Activated T-cell treated with anti-CD3 and anti-CD28 coated beads, Interleukin-2, amount 50 U/mL, for 4 hours (primary cell): ENCODE data around the gene LYPD6. TPM values are rescaled to one million over a fixed set of nuclear protein-coding genes. Genes with fewer than 3 reads are reported as not detected.

Source experiments
- ATAC-seq, 2 donors: fragments of 200-7000 bp; cut with Tn5 transposase; one replicate each; pipeline ENCODE4 v1.10.0; 2021
- DNase-seq: peaks from one replicate; pipeline ENCODE4 v3.0.0-alpha.2; 2020
- H3K27me3 Mint-ChIP-seq: one replicate; pipeline ENCODE4 v1.8.0; 2021; ENCODE audit warnings: low read depth, mixed read lengths
- H3K36me3 Mint-ChIP-seq: one replicate; pipeline ENCODE4 v1.8.0; 2022; ENCODE audit warnings: mixed read lengths; ENCODE audit not compliant: insufficient read depth
- H3K4me1 Mint-ChIP-seq: one replicate; pipeline ENCODE4 v1.8.0; 2021; ENCODE audit warnings: low read depth, mixed read lengths
- H3K4me3 Mint-ChIP-seq: one replicate; pipeline ENCODE4 v1.8.0; 2021; ENCODE audit warnings: mild to moderate bottlenecking, moderate library complexity, mixed read lengths
- H3K9me3 Mint-ChIP-seq: one replicate; pipeline ENCODE4 v1.8.0; 2021; ENCODE audit warnings: mixed read lengths
- total RNA-seq, 3 donors: library from RNA; stranded (reverse); gene quantifications; one replicate each; pipeline ENCODE4 v1.2.1, GENCODE V29; 2021

Gene LYPD6
- total RNA-seq, 3 donors from 2014 or later, result not detected

GRCh38 chr2:149331023-149331400, 625 bp downstream of the LYPD6 start:
- H3K4me1 Mint-ChIP-seq, result peaks cover 2% of the 10 kb centered on the region
- no peak overlapping the region for H3K4me3 Mint-ChIP-seq
- ATAC-seq (no peak), DNase-seq (no peak)
- H3K27me3 Mint-ChIP-seq, result peaks cover 45% of the 10 kb centered on the region
- no peaks in the 10 kb centered on the region for H3K9me3 Mint-ChIP-seq
- H3K36me3 Mint-ChIP-seq, result no peaks in the 10 kb centered on the region

GRCh38 chr2:149332364-149332763, 2.0 kb downstream of the LYPD6 start:
- no peaks in the 10 kb centered on the region for H3K36me3 Mint-ChIP-seq
- peaks cover 45% of the 10 kb centered on the region for H3K27me3 Mint-ChIP-seq
- ATAC-seq (no peak), DNase-seq (no peak)
- H3K4me3 Mint-ChIP-seq, result no peak overlapping the region
- peaks cover 2% of the 10 kb centered on the region for H3K4me1 Mint-ChIP-seq
- no peaks in the 10 kb centered on the region for H3K9me3 Mint-ChIP-seq

GRCh38 chr2:149333636-149334035, 3.2 kb downstream of the LYPD6 start:
- H3K27me3 Mint-ChIP-seq, result peaks cover 36% of the 10 kb centered on the region
- peaks cover 2% of the 10 kb centered on the region for H3K4me1 Mint-ChIP-seq
- DNase-seq, result no peak
- no peak for ATAC-seq
- peaks cover 4% of the 10 kb centered on the region for H3K9me3 Mint-ChIP-seq
- H3K4me3 Mint-ChIP-seq, result no peak overlapping the region
- H3K36me3 Mint-ChIP-seq, result no peaks in the 10 kb centered on the region

- no peak overlapping the region for H3K4me3 Mint-ChIP-seq
- DNase-seq (no peak), ATAC-seq (no peak)
- peaks cover 31% of the 10 kb centered on the region for H3K27me3 Mint-ChIP-seq
- peaks cover 2% of the 10 kb centered on the region for H3K4me1 Mint-ChIP-seq
- H3K9me3 Mint-ChIP-seq, result peaks cover 4% of the 10 kb centered on the region
- no peaks in the 10 kb centered on the region for H3K36me3 Mint-ChIP-seq
These were observed 3.8 kb downstream of the LYPD6 start for GRCh38 chr2:149334156-149334555.

- H3K36me3 Mint-ChIP-seq, result no peaks in the 10 kb centered on the region
- no peak for DNase-seq
- peaks cover 5% of the 10 kb centered on the region for H3K27me3 Mint-ChIP-seq
- no peaks in the 10 kb centered on the region for H3K4me1 Mint-ChIP-seq
- no peak for ATAC-seq
- no peak overlapping the region for H3K4me3 Mint-ChIP-seq
- H3K9me3 Mint-ChIP-seq, result peaks cover 4% of the 10 kb centered on the region
These were observed 8.9 kb downstream of the LYPD6 start for GRCh38 chr2:149339324-149339723.

GRCh38 chr2:149342509-149342908, 12.1 kb downstream of the LYPD6 start:
- no peaks in the 10 kb centered on the region for H3K36me3 Mint-ChIP-seq
- peaks cover 5% of the 10 kb centered on the region for H3K27me3 Mint-ChIP-seq
- DNase-seq (no peak), ATAC-seq (no peak)
- H3K9me3 Mint-ChIP-seq, result peaks cover 3% of the 10 kb centered on the region
- H3K4me1 Mint-ChIP-seq, result no peaks in the 10 kb centered on the region
- no peak overlapping the region for H3K4me3 Mint-ChIP-seq

GRCh38 chr2:149344105-149344504, 13.7 kb downstream of the LYPD6 start:
- DNase-seq (no peak), ATAC-seq (no peak)
- no peaks in the 10 kb centered on the region for H3K4me1 Mint-ChIP-seq
- H3K27me3 Mint-ChIP-seq, result peaks cover 9% of the 10 kb centered on the region
- no peak overlapping the region for H3K4me3 Mint-ChIP-seq
- H3K36me3 Mint-ChIP-seq, result no peaks in the 10 kb centered on the region
- H3K9me3 Mint-ChIP-seq, result no peaks in the 10 kb centered on the region

GRCh38 chr2:149346272-149346671, 15.9 kb downstream of the LYPD6 start:
- no peaks in the 10 kb centered on the region for H3K9me3 Mint-ChIP-seq
- no peak for ATAC-seq
- no peak for DNase-seq
- peaks cover 8% of the 10 kb centered on the region for H3K27me3 Mint-ChIP-seq
- no peak overlapping the region for H3K4me3 Mint-ChIP-seq
- H3K4me1 Mint-ChIP-seq, result no peaks in the 10 kb centered on the region
- H3K36me3 Mint-ChIP-seq, result no peaks in the 10 kb centered on the region

- Mint-ChIP-seq H3K27me3 (peaks cover 4% of the 10 kb centered on the region), H3K4me1 (no peaks in the 10 kb centered on the region), H3K9me3 (no peaks in the 10 kb centered on the region), H3K4me3 (no peak overlapping the region), H3K36me3 (no peaks in the 10 kb centered on the region)
- no peak for ATAC-seq
- no peak for DNase-seq
These were observed 17.9 kb downstream of the LYPD6 start for GRCh38 chr2:149348291-149348690.

- no peak overlapping the region for H3K4me3 Mint-ChIP-seq
- H3K4me1 Mint-ChIP-seq, result no peaks in the 10 kb centered on the region
- no peak for ATAC-seq
- no peak for DNase-seq
- peaks cover 4% of the 10 kb centered on the region for H3K27me3 Mint-ChIP-seq
- H3K36me3 Mint-ChIP-seq, result no peaks in the 10 kb centered on the region
- H3K9me3 Mint-ChIP-seq, result no peaks in the 10 kb centered on the region
These were observed 23.0 kb downstream of the LYPD6 start for GRCh38 chr2:149353421-149353820.

GRCh38 chr2:149355716-149356422, 25.5 kb downstream of the LYPD6 start:
- Mint-ChIP-seq H3K27me3 (peaks cover 3% of the 10 kb centered on the region), H3K9me3 (no peaks in the 10 kb centered on the region), H3K4me1 (no peaks in the 10 kb centered on the region), H3K4me3 (no peak overlapping the region), H3K36me3 (no peaks in the 10 kb centered on the region)
- DNase-seq (no peak), ATAC-seq (no peak)

GRCh38 chr2:149357058-149357457, 26.7 kb downstream of the LYPD6 start:
- Mint-ChIP-seq H3K9me3 (no peaks in the 10 kb centered on the region), H3K4me1 (no peaks in the 10 kb centered on the region), H3K36me3 (no peaks in the 10 kb centered on the region), H3K4me3 (no peak overlapping the region), H3K27me3 (peaks cover 6% of the 10 kb centered on the region)
- ATAC-seq (no peak), DNase-seq (no peak)

- Mint-ChIP-seq H3K4me3 (no peak overlapping the region), H3K4me1 (no peaks in the 10 kb centered on the region), H3K27me3 (peaks cover 6% of the 10 kb centered on the region), H3K9me3 (no peaks in the 10 kb centered on the region), H3K36me3 (no peaks in the 10 kb centered on the region)
- DNase-seq, result no peak
- ATAC-seq, result no peak
These were observed 29.7 kb downstream of the LYPD6 start for GRCh38 chr2:149360106-149360505.

- Mint-ChIP-seq H3K4me1 (no peaks in the 10 kb centered on the region), H3K36me3 (no peaks in the 10 kb centered on the region), H3K27me3 (peaks cover 22% of the 10 kb centered on the region), H3K9me3 (no peaks in the 10 kb centered on the region), H3K4me3 (no peak overlapping the region)
- DNase-seq, result no peak
- ATAC-seq, result no peak
These were observed 33.6 kb downstream of the LYPD6 start for GRCh38 chr2:149363958-149364357.

GRCh38 chr2:149364839-149365238, 34.5 kb downstream of the LYPD6 start:
- H3K36me3 Mint-ChIP-seq, result no peaks in the 10 kb centered on the region
- ATAC-seq, result no peak

More at GRCh38 chr2:149364839-149365238, 34.5 kb downstream of the LYPD6 start:
- Mint-ChIP-seq H3K4me1 (no peaks in the 10 kb centered on the region), H3K4me3 (no peak overlapping the region), H3K27me3 (peaks cover 22% of the 10 kb centered on the region), H3K9me3 (no peaks in the 10 kb centered on the region)
- no peak for DNase-seq
